RWPE2 (cell line): ENCODE results near the gene HMGN4.

ENCODE experiments used
- ATAC-seq: fragments of 200-7000 bp; cut with Tn5 transposase; 3 replicates; pipeline ENCODE4 v1.9.1; 2021; ENCODE audit warnings: low read depth
- DNase-seq: peaks from one replicate; pipeline ENCODE4 v3.0.0-alpha.2; 2020; ENCODE audit warnings: low spot score
- H3K27ac ChIP-seq: fragments of 450-650 bp; 2 replicates; pipeline ENCODE4 v1.5.1; 2017; ENCODE audit warnings: mild to moderate bottlenecking; ENCODE audit not compliant: poor library complexity, severe bottlenecking
- H3K27me3 ChIP-seq: fragments of 250-450 bp; sonication (Bioruptor Pico); 2 replicates; pipeline ENCODE4 v1.5.1; 2021; ENCODE audit warnings: mild to moderate bottlenecking, moderate library complexity; ENCODE audit not compliant: insufficient read depth, poor library complexity, severe bottlenecking
- H3K36me3 ChIP-seq: fragments of 250-450 bp; sonication (Bioruptor Pico); 2 replicates; pipeline ENCODE4 v1.5.1; 2020; ENCODE audit warnings: low read depth, mild to moderate bottlenecking, moderate library complexity
- H3K4me1 ChIP-seq: fragments of 250-450 bp; sonication (Bioruptor Pico); 2 replicates; pipeline ENCODE4 v1.5.1; 2021; ENCODE audit warnings: mild to moderate bottlenecking, moderate library complexity; ENCODE audit not compliant: insufficient read depth, poor library complexity, severe bottlenecking
- H3K4me3 ChIP-seq: fragments of 250-450 bp; sonication (Bioruptor Pico); 2 replicates; pipeline ENCODE4 v1.5.1; 2021; ENCODE audit warnings: mild to moderate bottlenecking, moderate library complexity; ENCODE audit not compliant: severe bottlenecking
- H3K9me3 ChIP-seq: fragments of 250-450 bp; sonication (Bioruptor Pico); 2 replicates; pipeline ENCODE4 v1.5.1; 2021; ENCODE audit warnings: mild to moderate bottlenecking, moderate library complexity; ENCODE audit not compliant: severe bottlenecking
- CTCF ChIP-seq: fragments of 450-650 bp; IDR thresholded peaks from one replicate; pipeline ENCODE4 v1.5.1; 2017; ENCODE audit warnings: mild to moderate bottlenecking, moderate library complexity; ENCODE audit not compliant: poor library complexity, severe bottlenecking

The HMGN4 gene

GRCh38 chr6:26581164-26581915 lies 43.2 kb downstream of the HMGN4 start:
- Histone ChIP-seq H3K27ac (no peak overlapping the region), H3K9me3 (no peaks in the 10 kb centered on the region), H3K4me1 (no peaks in the 10 kb centered on the region), H3K27me3 (no peaks in the 10 kb centered on the region), H3K36me3 (no peaks in the 10 kb centered on the region), H3K4me3 (no peak overlapping the region)
- ATAC-seq (no peak), DNase-seq (no peak)
- no peak for TF ChIP-seq CTCF

- no peaks in the 10 kb centered on the region for H3K4me1 ChIP-seq
- H3K36me3 ChIP-seq = no peaks in the 10 kb centered on the region
- H3K4me3 ChIP-seq = no peak overlapping the region
- H3K27ac ChIP-seq = no peak overlapping the region
- DNase-seq (no peak), ATAC-seq (no peak)
- no peak for TF ChIP-seq CTCF
- H3K9me3 ChIP-seq = no peaks in the 10 kb centered on the region
- no peaks in the 10 kb centered on the region for H3K27me3 ChIP-seq
Observed at GRCh38 chr6:26588965-26589364, 50.8 kb downstream of the HMGN4 start.

- Histone ChIP-seq H3K36me3 (no peaks in the 10 kb centered on the region), H3K4me3 (no peak overlapping the region), H3K9me3 (no peaks in the 10 kb centered on the region), H3K27me3 (no peaks in the 10 kb centered on the region), H3K4me1 (no peaks in the 10 kb centered on the region), H3K27ac (no peak overlapping the region)
- DNase-seq (no peak), ATAC-seq (no peak)
- no peak for TF ChIP-seq CTCF
Observed at GRCh38 chr6:26592649-26593048, 54.5 kb downstream of the HMGN4 start.

GRCh38 chr6:26593278-26594130 lies 55.3 kb downstream of the HMGN4 start:
- Histone ChIP-seq H3K36me3 (peaks cover 6% of the 10 kb centered on the region), H3K27me3 (no peaks in the 10 kb centered on the region), H3K4me1 (no peaks in the 10 kb centered on the region), H3K4me3 (no peak overlapping the region), H3K9me3 (no peaks in the 10 kb centered on the region), H3K27ac (no peak overlapping the region)
- no peak for TF ChIP-seq CTCF
- DNase-seq = no peak
- no peak for ATAC-seq
